HepG2 (cell line): ENCODE measurements around the gene DHRS7. TPM values are rescaled to one million over a fixed set of nuclear protein-coding genes. Genes with fewer than 3 reads are reported as not detected.

ENCODE experiments used
- ATAC-seq: fragments of 200-7000 bp; cut with Tn5 transposase; 3 replicates; pipeline ENCODE4 v1.9.1; 2020; ENCODE audit warnings: mild to moderate bottlenecking, moderate library complexity
- BruUV-seq: library from RNA; stranded (reverse); fragments of 400-500 nt; replicated peaks from 2 replicates; lab custom pipeline; 2021; lab: Mats Ljungman, UMichigan
- CTCF ChIA-PET: fragments of 300-600 bp; formaldehyde crosslinking; extraction: SDS; loops from one replicate; lab custom pipeline; 2021; ENCODE audit warnings: low total read pairs, inconsistent platforms, low intra/inter-chr PET ratio; lab: Yijun Ruan, JAX
- POLR2A ChIA-PET: fragments of 350-600 bp; sonication (Branson Sonifier 250); formaldehyde crosslinking; loops from one replicate; lab custom pipeline; 2020; ENCODE audit warnings: antibody characterized with exemption, inconsistent platforms; lab: Yijun Ruan, JAX
- DNase-seq: peaks from one replicate; pipeline ENCODE4 v3.0.0-alpha.2; 2015; ENCODE audit warnings: low spot score
- FAIRE-seq: peaks from 3 replicates; lab custom pipeline; 2011; peaks lifted over from hg19 to GRCh38; lab: Jason Lieb, UNC
- H2AFZ ChIP-seq: one replicate; pipeline ENCODE4 v1.6.1; 2011; ENCODE audit warnings: low read length, inconsistent platforms
- H3K27ac ChIP-seq: fragments of 300-600 bp; 3 replicates; pipeline ENCODE4 v1.8.0; 2011; ENCODE audit warnings: mixed run types, mild to moderate bottlenecking, mixed read lengths, low read length, inconsistent platforms; ENCODE audit not compliant: insufficient read depth; ENCODE audit errors: extremely low read length
- H3K27me3 ChIP-seq, 2 experiments: fragments of 200-600 bp in 1 of 2; 2 replicates in 1 of 2; 3 replicates in 1 of 2; pipeline versions ENCODE4 v1.6.0 to v1.8.0; 2011; ENCODE audit warnings: low read length in 2 of 2, mild to moderate bottlenecking in 2 of 2, moderate library complexity in 2 of 2, inconsistent platforms in 1 of 2; ENCODE audit not compliant: insufficient read depth in 2 of 2, control insufficient read depth in 1 of 2
- H3K36me3 ChIP-seq, 2 experiments: fragments of 200-600 bp in 1 of 2; replicated peaks in 1 of 2; 2 replicates in 1 of 2; 3 replicates in 1 of 2; pipeline versions ENCODE4 v1.5.1 to v1.8.0; 2011; ENCODE audit warnings: low read length in 2 of 2, inconsistent platforms in 1 of 2; ENCODE audit not compliant: insufficient read depth in 2 of 2, control insufficient read depth in 1 of 2
- H3K4me1 ChIP-seq: 2 replicates; pipeline ENCODE4 v1.5.1; 2012; ENCODE audit warnings: low read length, inconsistent platforms; ENCODE audit not compliant: insufficient read depth
- H3K4me2 ChIP-seq: 2 replicates; pipeline ENCODE4 v1.6.0; 2011; ENCODE audit warnings: low read depth, low read length, inconsistent platforms
- H3K4me3 ChIP-seq, 3 experiments: fragments of 200-600 bp in 1 of 3; sonication (generic), shearing (Covaris generic) in 1 of 3; replicated peaks in 1 of 3; 2 replicates each; pipeline ENCODE4 v1.5.1; 2011 to 2016; ENCODE audit warnings: low read length in 3 of 3, inconsistent platforms in 2 of 3, low read depth in 2 of 3, mild to moderate bottlenecking in 2 of 3, control low read depth in 1 of 3, mixed read lengths in 1 of 3; ENCODE audit not compliant: insufficient read depth in 1 of 3
- H3K79me2 ChIP-seq: one replicate; pipeline ENCODE4 v1.6.1; 2011; ENCODE audit warnings: low read length, inconsistent platforms; ENCODE audit not compliant: insufficient read depth
- H3K9ac ChIP-seq: 2 replicates; pipeline ENCODE4 v1.6.0; 2011; ENCODE audit warnings: mild to moderate bottlenecking, low read depth, low read length, inconsistent platforms; ENCODE audit not compliant: insufficient read depth
- H3K9me3 ChIP-seq: 2 replicates; pipeline ENCODE4 v1.5.1; 2012; ENCODE audit warnings: mild to moderate bottlenecking, low read length
- H4K20me1 ChIP-seq: 2 replicates; pipeline ENCODE4 v1.6.0; 2011; ENCODE audit warnings: inconsistent platforms, mild to moderate bottlenecking, low read length, moderate library complexity; ENCODE audit not compliant: insufficient read depth
- ARNTL ChIP-seq: sonication (generic); formaldehyde crosslinking; IDR thresholded peaks from 2 replicates; pipeline ENCODE4 v1.4.0; 2020; ENCODE audit warnings: mild to moderate bottlenecking, missing genetic modification reagents
- HNF1A ChIP-seq, 2 experiments: sonication (generic) in 1 of 2; formaldehyde crosslinking in 1 of 2; IDR thresholded peaks; 2 replicates each; pipeline versions ENCODE4 v1.4.0 to v1.6.1; 2016 to 2020; ENCODE audit warnings: borderline replicate concordance in 1 of 2, low read depth in 1 of 2, mild to moderate bottlenecking in 1 of 2, missing genetic modification reagents in 1 of 2
- HNF1B ChIP-seq: sonication (generic); formaldehyde crosslinking; IDR thresholded peaks from 2 replicates; pipeline ENCODE4 v1.5.1; 2020; ENCODE audit warnings: mild to moderate bottlenecking, moderate library complexity, missing genetic modification reagents
- NFIB ChIP-seq: sonication (generic); formaldehyde crosslinking; IDR thresholded peaks from 2 replicates; pipeline ENCODE4 v1.9.0; 2021; ENCODE audit warnings: missing genetic modification reagents, mild to moderate bottlenecking, borderline replicate concordance
- SOX13 ChIP-seq, 3 experiments: fragments of 450-650 bp in 1 of 3; sonication (generic) in 1 of 3; formaldehyde crosslinking in 1 of 3; IDR thresholded peaks in 2 of 3; conservative IDR thresholded peaks in 1 of 3; 2 replicates each; pipeline versions ENCODE4 v1.5.0 to v1.6.1; 2016 to 2020; ENCODE audit warnings: antibody characterized with exemption in 1 of 3, mild to moderate bottlenecking in 1 of 3, missing compliant biosample characterization in 1 of 3, missing genetic modification reagents in 1 of 3, moderate library complexity in 1 of 3
- WGBS: methylation state at CpG from one replicate; pipeline ENCODE4 v1.1.6; 2017; ENCODE audit warnings: low lambda C conversion rate; 5-methylcytosine and 5-hydroxymethylcytosine counted together
- in situ Hi-C: cut with HindIII; loops from 2 replicates; pipeline ENCODE4 v1.10.0; 2017; ENCODE audit warnings: low pct_unique_long_range_greater_than_20kb; ENCODE audit not compliant: extremely low pct_ligation_motif_present
- intact Hi-C: fragments of 100-400 bp; cut with micrococcal nuclease; formaldehyde crosslinking; loops from one replicate; pipeline ENCODE4 v1.10.0; 2022; ENCODE audit not compliant: unreplicated experiment
- polyA plus RNA-seq, 8 experiments: library from polyadenylated mRNA; depleted of rRNA in 3 of 8; stranded (reverse) in 7 of 8; unstranded in 1 of 8; fragments of >200 nt; fragmentation: Illumina TruSeq in 4 of 8; extraction: Trizol in 4 of 8; gene quantifications; 2 replicates each; pipeline versions ENCODE4 v1.2.1 to v1.2.3, GENCODE V29; 2011 to 2016; ENCODE audit warnings: low read depth in 4 of 8, missing spikeins in 1 of 8, mixed read lengths in 1 of 8; ENCODE audit not compliant: insufficient read depth in 1 of 8
- total RNA-seq, 5 experiments: library from RNA; depleted of rRNA; stranded (reverse); fragments of >200 nt; fragmentation: Illumina TruSeq; extraction: Trizol; gene quantifications; 2 replicates each; pipeline ENCODE4 v1.2.3, GENCODE V29; 2016; ENCODE audit warnings: low read depth in 1 of 5
- TF ChIP-seq, protein P1 (sequence below): sonication (generic); formaldehyde crosslinking; IDR thresholded peaks from 2 replicates; pipeline ENCODE4 v1.5.1; 2020; ENCODE audit warnings: missing genetic modification reagents, mild to moderate bottlenecking, borderline replicate concordance
- TF ChIP-seq, protein P2 (sequence below): IDR thresholded peaks from 2 replicates; pipeline ENCODE4 v1.6.1; 2016; ENCODE audit warnings: low read depth, control low read depth

The DHRS7 gene
- total and polyA plus RNA-seq, 2 of the 13 experiments (the other 11 are each of a cell fraction or from before 2014, with no cell fraction given), result 20.8 to 44.4 TPM

- Histone ChIP-seq H3K4me1 (peaks cover 30% of the 10 kb centered on the region), H2AFZ (no peak overlapping the region), H3K79me2 (no peaks in the 10 kb centered on the region), H3K9ac (0 out of 2 replicates have a peak overlapping the region, but pooled peaks have one; percentile 81), H3K27me3 (peaks cover 0 to 4% of the 10 kb centered on the region in 2 experiments; a peak in 1 of 5 replicates), H3K4me3 (no peak overlapping the region), H3K36me3 (no peaks in the 10 kb centered on the region), H3K9me3 (no peaks in the 10 kb centered on the region), H3K4me2 (no peak overlapping the region), H4K20me1 (no peaks in the 10 kb centered on the region), H3K27ac (no peak overlapping the region)
- intact Hi-C loops (loop anchor here (5.0 kb wide), 1 partner anchor 204 kb away; no protein-coding TSS in a partner anchor), in situ Hi-C loops (no loop called here)
- ChIA-PET CTCF (interaction anchor here (1.6 kb wide), 1 partner anchor 102 kb away, joined by 7 read pairs; no protein-coding TSS in a partner anchor), POLR2A (interaction anchor here (1.6 to 1.7 kb wide), 2 partner anchors 74 to 82 kb away, joined by 9 to 11 read pairs; partner anchors contain the start of genes PCNX4 and PPM1A)
- no peak for FAIRE-seq
- BruUV-seq, result no TSS peak
- no peak for DNase-seq
- ATAC-seq, result no peak
- WGBS, result 5% methylated on average over 3 of the region's 3 CpGs
- no peak for TF ChIP-seq HNF1A (IDR thresholded peaks at IDR 0.05; ENCODE audit: low read depth)
- no peak for TF ChIP-seq HNF1A (CRISPR knock-in tag; IDR thresholded peaks at IDR 0.05; ENCODE audit: borderline replicate concordance)
- no peak for TF ChIP-seq NFIB (CRISPR knock-in tag)
- no peak for TF ChIP-seq SOX13 (IDR thresholded peaks at IDR 0.05)
- TF ChIP-seq SOX13 (CRISPR knock-in tag; conservative IDR thresholded peaks at IDR 0.05 in 1 of 2, IDR thresholded peaks at IDR 0.05 in 1 of 2), result no peak
- TF ChIP-seq ARNTL (CRISPR knock-in tag), result no peak
- TF ChIP-seq, protein P1, sequence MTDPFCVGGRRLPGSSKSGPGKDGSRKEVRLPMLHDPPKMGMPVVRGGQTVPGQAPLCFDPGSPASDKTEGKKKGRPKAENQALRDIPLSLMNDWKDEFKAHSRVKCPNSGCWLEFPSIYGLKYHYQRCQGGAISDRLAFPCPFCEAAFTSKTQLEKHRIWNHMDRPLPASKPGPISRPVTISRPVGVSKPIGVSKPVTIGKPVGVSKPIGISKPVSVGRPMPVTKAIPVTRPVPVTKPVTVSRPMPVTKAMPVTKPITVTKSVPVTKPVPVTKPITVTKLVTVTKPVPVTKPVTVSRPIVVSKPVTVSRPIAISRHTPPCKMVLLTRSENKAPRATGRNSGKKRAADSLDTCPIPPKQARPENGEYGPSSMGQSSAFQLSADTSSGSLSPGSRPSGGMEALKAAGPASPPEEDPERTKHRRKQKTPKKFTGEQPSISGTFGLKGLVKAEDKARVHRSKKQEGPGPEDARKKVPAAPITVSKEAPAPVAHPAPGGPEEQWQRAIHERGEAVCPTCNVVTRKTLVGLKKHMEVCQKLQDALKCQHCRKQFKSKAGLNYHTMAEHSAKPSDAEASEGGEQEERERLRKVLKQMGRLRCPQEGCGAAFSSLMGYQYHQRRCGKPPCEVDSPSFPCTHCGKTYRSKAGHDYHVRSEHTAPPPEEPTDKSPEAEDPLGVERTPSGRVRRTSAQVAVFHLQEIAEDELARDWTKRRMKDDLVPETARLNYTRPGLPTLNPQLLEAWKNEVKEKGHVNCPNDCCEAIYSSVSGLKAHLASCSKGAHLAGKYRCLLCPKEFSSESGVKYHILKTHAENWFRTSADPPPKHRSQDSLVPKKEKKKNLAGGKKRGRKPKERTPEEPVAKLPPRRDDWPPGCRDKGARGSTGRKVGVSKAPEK (CRISPR knock-in tag), result no peak
- no peak for TF ChIP-seq HNF1B
- TF ChIP-seq, protein P2, sequence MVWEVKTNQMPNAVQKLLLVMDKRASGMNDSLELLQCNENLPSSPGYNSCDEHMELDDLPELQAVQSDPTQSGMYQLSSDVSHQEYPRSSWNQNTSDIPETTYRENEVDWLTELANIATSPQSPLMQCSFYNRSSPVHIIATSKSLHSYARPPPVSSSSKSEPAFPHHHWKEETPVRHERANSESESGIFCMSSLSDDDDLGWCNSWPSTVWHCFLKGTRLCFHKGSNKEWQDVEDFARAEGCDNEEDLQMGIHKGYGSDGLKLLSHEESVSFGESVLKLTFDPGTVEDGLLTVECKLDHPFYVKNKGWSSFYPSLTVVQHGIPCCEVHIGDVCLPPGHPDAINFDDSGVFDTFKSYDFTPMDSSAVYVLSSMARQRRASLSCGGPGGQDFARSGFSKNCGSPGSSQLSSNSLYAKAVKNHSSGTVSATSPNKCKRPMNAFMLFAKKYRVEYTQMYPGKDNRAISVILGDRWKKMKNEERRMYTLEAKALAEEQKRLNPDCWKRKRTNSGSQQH (CRISPR knock-in tag), result no peak
Observed at GRCh38 chr14:60166142-60166541, 944 bp upstream of the DHRS7 start.
